SK-N-SH treated with all-trans-retinoic acid at 6 μM for 48 hours (cell line): ENCODE data around the gene CEBPB.

ENCODE experiments used
- ATAC-seq: fragments of 200-7000 bp; cut with Tn5 transposase; 3 replicates; pipeline ENCODE4 v1.9.1; 2020; ENCODE audit warnings: mild to moderate bottlenecking, moderate library complexity
- ARNTL ChIP-seq: fragments of 450-650 bp; formaldehyde crosslinking; IDR thresholded peaks from 2 replicates; pipeline ENCODE4 v1.5.0; 2020; ENCODE audit warnings: low read depth, mild to moderate bottlenecking, moderate library complexity, borderline replicate concordance
- CREB5 ChIP-seq: fragments of 250-450 bp; sonication (Bioruptor Pico); IDR thresholded peaks from 2 replicates; pipeline ENCODE4 v1.5.1; 2020; ENCODE audit warnings: low read depth, mild to moderate bottlenecking, moderate library complexity
- CSDC2 ChIP-seq: fragments of 250-450 bp; sonication (Bioruptor Pico); IDR thresholded peaks from 2 replicates; pipeline ENCODE4 v1.5.0; 2020; ENCODE audit warnings: mild to moderate bottlenecking, moderate library complexity
- CSRNP3 ChIP-seq: fragments of 250-450 bp; sonication (Bioruptor Pico); IDR thresholded peaks from 2 replicates; pipeline ENCODE4 v1.5.1; 2021; ENCODE audit warnings: mild to moderate bottlenecking, moderate library complexity
- ESRRG ChIP-seq: fragments of 250-450 bp; sonication (Bioruptor Pico); IDR thresholded peaks from 2 replicates; pipeline ENCODE4 v1.6.1; 2021; ENCODE audit warnings: mild to moderate bottlenecking
- GLIS3 ChIP-seq: fragments of 250-450 bp; sonication (Bioruptor Pico); IDR thresholded peaks from 2 replicates; pipeline ENCODE4 v1.5.0; 2020; ENCODE audit warnings: mild to moderate bottlenecking, moderate library complexity
- ISL1 ChIP-seq: fragments of 250-450 bp; sonication (Bioruptor Pico); IDR thresholded peaks from 2 replicates; pipeline ENCODE4 v2.1.2; 2022; ENCODE audit warnings: mild to moderate bottlenecking, moderate library complexity
- OSR1 ChIP-seq: fragments of 250-450 bp; sonication (Bioruptor Pico); IDR thresholded peaks from 2 replicates; pipeline ENCODE4 v1.8.0; 2022; ENCODE audit warnings: moderate library complexity, mild to moderate bottlenecking, inconsistent platforms
- PATZ1 ChIP-seq: fragments of 250-450 bp; sonication (Bioruptor Pico); IDR thresholded peaks from 2 replicates; pipeline ENCODE4 v1.8.0; 2020; ENCODE audit warnings: mild to moderate bottlenecking, moderate library complexity, borderline replicate concordance
- POU6F1 ChIP-seq: fragments of 250-450 bp; sonication (Bioruptor Pico); IDR thresholded peaks from 2 replicates; pipeline ENCODE4 v1.8.0; 2021; ENCODE audit warnings: low read depth, mild to moderate bottlenecking, moderate library complexity, borderline replicate concordance
- PPARA ChIP-seq: fragments of 250-450 bp; sonication (Bioruptor Pico); IDR thresholded peaks from 2 replicates; pipeline ENCODE4 v1.5.0; 2020; ENCODE audit warnings: mild to moderate bottlenecking, borderline replicate concordance
- SNAI2 ChIP-seq: fragments of 250-450 bp; sonication (Bioruptor Pico); IDR thresholded peaks from 2 replicates; pipeline ENCODE4 v1.5.0; 2020; ENCODE audit warnings: mild to moderate bottlenecking, moderate library complexity
- TCF4 ChIP-seq: fragments of 250-450 bp; sonication (Bioruptor Pico); IDR thresholded peaks from 2 replicates; pipeline ENCODE4 v1.8.0; 2021; ENCODE audit warnings: mild to moderate bottlenecking, moderate library complexity, borderline replicate concordance
- TOX ChIP-seq: fragments of 250-450 bp; sonication (Bioruptor Pico); IDR thresholded peaks from 2 replicates; pipeline ENCODE4 v1.8.0; 2021; ENCODE audit warnings: mild to moderate bottlenecking, moderate library complexity, borderline replicate concordance
- ZC3H10 ChIP-seq: fragments of 250-450 bp; sonication (Bioruptor Pico); IDR thresholded peaks from 2 replicates; pipeline ENCODE4 v1.5.1; 2021; ENCODE audit warnings: mild to moderate bottlenecking, moderate library complexity
- ZFP3 ChIP-seq: fragments of 250-450 bp; sonication (Bioruptor Pico); IDR thresholded peaks from 2 replicates; pipeline ENCODE4 v1.5.0; 2020; ENCODE audit warnings: mild to moderate bottlenecking, moderate library complexity
- ZNF565 ChIP-seq: fragments of 450-650 bp; formaldehyde crosslinking; conservative IDR thresholded peaks from 2 replicates; pipeline ENCODE4 v1.5.0; 2020; ENCODE audit warnings: low read depth, mild to moderate bottlenecking, moderate library complexity
- ZNF8 ChIP-seq: fragments of 450-650 bp; formaldehyde crosslinking; IDR thresholded peaks from 2 replicates; pipeline ENCODE4 v1.5.0; 2020; ENCODE audit warnings: mild to moderate bottlenecking, moderate library complexity

Gene CEBPB

GRCh38 chr20:50224052-50224451 is 33.4 kb downstream of the CEBPB start (continued):
- TF ChIP-seq POU6F1 (CRISPR knock-in tag) (no peak), SNAI2 (CRISPR knock-in tag) (no peak), ARNTL (CRISPR knock-in tag) (no peak), TOX (CRISPR knock-in tag) (no peak), PPARA (CRISPR knock-in tag) (no peak), CSDC2 (CRISPR knock-in tag) (no peak), OSR1 (CRISPR knock-in tag) (no peak)

- ATAC-seq, result peak; percentile 86
- TF ChIP-seq CREB5 (CRISPR knock-in tag) (peak; percentile 93), ISL1 (peak; percentile 75), TCF4 (CRISPR knock-in tag) (peak; percentile 61), CSRNP3 (CRISPR knock-in tag) (peak; percentile 79; the same call in 1 of the 2 replicates), PATZ1 (no peak), POU6F1 (CRISPR knock-in tag) (peak; percentile 43; the same call in 1 of the 2 replicates), ZC3H10 (CRISPR knock-in tag) (peak; percentile 58; the same call in 1 of the 2 replicates), SNAI2 (CRISPR knock-in tag) (no peak)
Observed at GRCh38 chr20:50224531-50225255, 34.1 kb downstream of the CEBPB start.

- no peak for ATAC-seq
- TF ChIP-seq ZNF8 (CRISPR knock-in tag), result no peak
- TF ChIP-seq GLIS3 (CRISPR knock-in tag), result no peak
- TF ChIP-seq TCF4 (CRISPR knock-in tag), result no peak
- no peak for TF ChIP-seq ZNF565 (CRISPR knock-in tag)
- TF ChIP-seq ZFP3 (CRISPR knock-in tag), result no peak
Observed at GRCh38 chr20:50226093-50226974, 35.7 kb downstream of the CEBPB start.

- TF ChIP-seq CSDC2 (CRISPR knock-in tag) (no peak), SNAI2 (CRISPR knock-in tag) (no peak), ISL1 (no peak), ZNF565 (CRISPR knock-in tag) (no peak), TOX (CRISPR knock-in tag) (no peak), ESRRG (no peak), ARNTL (CRISPR knock-in tag) (no peak)
- ATAC-seq, result no peak
Observed at GRCh38 chr20:50227506-50227905, 36.9 kb downstream of the CEBPB start.
